ENCODE results near the gene TMEM25. TPM values are rescaled to one million over a fixed set of nuclear protein-coding genes. Genes with fewer than 3 reads are reported as not detected.
A peak's percentile ranks its signal among the peaks of the same experiment; 100 is the strongest.

TMEM25 gene
- total RNA-seq, 2 donors from 2014 or later: 22.4 to 30.6 TPM

DNA sequence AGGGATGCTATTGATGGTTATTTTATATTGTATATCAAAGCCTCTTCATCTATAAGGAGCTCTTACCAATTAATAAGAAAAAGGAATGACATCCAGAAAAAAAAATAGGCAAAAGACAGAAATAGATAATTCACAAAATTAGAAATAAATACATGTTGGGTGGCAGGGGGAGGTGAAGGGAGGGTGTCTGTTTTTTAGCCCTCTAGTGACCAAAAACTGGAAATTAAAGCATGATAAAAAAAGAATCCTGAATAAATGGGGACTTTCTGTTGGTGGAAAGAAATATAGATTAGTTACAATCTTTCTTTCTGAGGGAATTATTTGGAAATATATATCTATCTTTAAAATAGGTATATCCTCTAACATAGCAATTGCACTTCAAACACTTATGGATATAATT is 45.7 kb upstream of the TMEM25 start:
- Histone ChIP-seq H3K4me3 (ENCODE audit: low read length) (no peak overlapping the region), H3K9me3 (ENCODE audit: control insufficient read depth, low read length) (no peaks in the 10 kb centered on the region), H3K4me1 (ENCODE audit: control insufficient read depth, insufficient read depth, low read length) (no peaks in the 10 kb centered on the region), H3K27ac (ENCODE audit: low read depth, low read length) (no peak overlapping the region), H3K27me3 (ENCODE audit: control insufficient read depth, insufficient read depth, low read length, poor library complexity, severe bottlenecking) (no peaks in the 10 kb centered on the region), H3K9ac (ENCODE audit: extremely low read depth, low read length, poor library complexity, severe bottlenecking) (no peak overlapping the region), H3K36me3 (ENCODE audit: control insufficient read depth, insufficient read depth, low read length) (peaks cover 85% of the 10 kb centered on the region)
- peaks cover 74% of the 10 kb centered on the region for H3K36me3 Mint-ChIP-seq (ENCODE audit: low read depth)
- no peaks in the 10 kb centered on the region for H3K4me1 Mint-ChIP-seq
- no peak for DNase-seq
- H3K27me3 Mint-ChIP-seq (ENCODE audit: insufficient read depth): no peaks in the 10 kb centered on the region
- H3K4me3 Mint-ChIP-seq: no peak overlapping the region
- TF ChIP-seq, protein P1, sequence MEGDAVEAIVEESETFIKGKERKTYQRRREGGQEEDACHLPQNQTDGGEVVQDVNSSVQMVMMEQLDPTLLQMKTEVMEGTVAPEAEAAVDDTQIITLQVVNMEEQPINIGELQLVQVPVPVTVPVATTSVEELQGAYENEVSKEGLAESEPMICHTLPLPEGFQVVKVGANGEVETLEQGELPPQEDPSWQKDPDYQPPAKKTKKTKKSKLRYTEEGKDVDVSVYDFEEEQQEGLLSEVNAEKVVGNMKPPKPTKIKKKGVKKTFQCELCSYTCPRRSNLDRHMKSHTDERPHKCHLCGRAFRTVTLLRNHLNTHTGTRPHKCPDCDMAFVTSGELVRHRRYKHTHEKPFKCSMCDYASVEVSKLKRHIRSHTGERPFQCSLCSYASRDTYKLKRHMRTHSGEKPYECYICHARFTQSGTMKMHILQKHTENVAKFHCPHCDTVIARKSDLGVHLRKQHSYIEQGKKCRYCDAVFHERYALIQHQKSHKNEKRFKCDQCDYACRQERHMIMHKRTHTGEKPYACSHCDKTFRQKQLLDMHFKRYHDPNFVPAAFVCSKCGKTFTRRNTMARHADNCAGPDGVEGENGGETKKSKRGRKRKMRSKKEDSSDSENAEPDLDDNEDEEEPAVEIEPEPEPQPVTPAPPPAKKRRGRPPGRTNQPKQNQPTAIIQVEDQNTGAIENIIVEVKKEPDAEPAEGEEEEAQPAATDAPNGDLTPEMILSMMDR (conservative IDR thresholded peaks at IDR 0.05): peak; percentile 50
- H3K27ac Mint-ChIP-seq: no peak overlapping the region
- no peaks in the 10 kb centered on the region for H3K9me3 Mint-ChIP-seq

DNA sequence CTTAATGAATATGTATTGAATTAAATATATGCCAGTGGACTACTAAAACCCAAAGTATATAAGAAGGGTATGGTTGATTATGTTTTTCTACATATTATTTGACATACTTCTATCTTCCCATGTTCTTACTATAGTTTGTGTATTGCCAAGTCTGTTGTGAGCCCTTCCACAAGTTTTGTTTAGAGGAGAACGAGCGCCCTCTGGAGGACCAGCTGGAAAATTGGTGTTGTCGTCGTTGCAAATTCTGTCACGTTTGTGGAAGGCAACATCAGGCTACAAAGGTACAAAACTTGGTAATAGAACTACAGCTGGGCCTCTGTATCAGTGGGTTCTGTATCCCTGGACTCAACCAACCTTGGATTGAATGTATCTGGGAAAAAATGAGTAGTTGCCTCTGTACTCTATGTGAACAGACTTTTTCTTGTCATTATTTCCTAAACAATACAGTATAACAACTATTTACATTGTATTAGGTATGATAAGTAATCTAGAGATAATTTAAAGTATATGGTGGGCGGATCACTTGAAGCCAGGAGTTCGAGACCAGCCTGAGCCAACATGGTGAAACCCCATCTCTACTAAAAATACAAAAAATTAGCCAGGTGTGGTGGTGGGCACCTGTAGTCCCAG is 42.4 kb upstream of the TMEM25 start:
- Mint-ChIP-seq H3K27ac (peak overlapping the region; percentile 39), H3K9me3 (no peaks in the 10 kb centered on the region)
- TF ChIP-seq, protein P1 (conservative IDR thresholded peaks at IDR 0.05): peak; percentile 90

DNA sequence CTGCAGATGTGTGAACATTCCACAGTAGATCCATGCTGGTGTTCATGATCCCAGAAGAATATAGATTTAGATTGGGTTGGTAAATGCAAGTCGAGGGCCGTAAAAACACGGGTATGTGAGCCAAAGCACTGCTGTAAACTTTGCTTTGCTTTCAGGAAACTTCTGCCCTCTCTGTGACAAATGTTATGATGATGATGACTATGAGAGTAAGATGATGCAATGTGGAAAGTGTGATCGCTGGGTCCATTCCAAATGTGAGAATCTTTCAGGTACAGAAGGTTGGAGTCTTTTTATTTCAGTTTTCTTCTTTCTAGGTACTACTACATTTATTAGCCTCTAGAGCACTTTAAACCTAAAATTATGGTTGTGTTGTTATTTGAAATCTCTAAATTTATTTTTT is 40.0 kb upstream of the TMEM25 start:
- Histone ChIP-seq H3K4me1 (ENCODE audit: control insufficient read depth, insufficient read depth, low read length) (no peaks in the 10 kb centered on the region), H3K27ac (ENCODE audit: low read depth, low read length) (no peak overlapping the region), H3K9ac (ENCODE audit: extremely low read depth, low read length, poor library complexity, severe bottlenecking) (no peak overlapping the region), H3K9me3 (ENCODE audit: control insufficient read depth, low read length) (no peaks in the 10 kb centered on the region), H3K36me3 (ENCODE audit: control insufficient read depth, insufficient read depth, low read length) (peaks cover 88% of the 10 kb centered on the region), H3K27me3 (ENCODE audit: control insufficient read depth, insufficient read depth, low read length, poor library complexity, severe bottlenecking) (no peaks in the 10 kb centered on the region), H3K4me3 (ENCODE audit: low read length) (no peak overlapping the region)
- DNase-seq: no peak
- TF ChIP-seq, protein P1 (conservative IDR thresholded peaks at IDR 0.05): no peak
- Mint-ChIP-seq H3K4me3 (no peak overlapping the region), H3K27me3 (ENCODE audit: insufficient read depth) (no peaks in the 10 kb centered on the region), H3K36me3 (ENCODE audit: low read depth) (peaks cover 67% of the 10 kb centered on the region), H3K27ac (no peak overlapping the region), H3K4me1 (no peaks in the 10 kb centered on the region), H3K9me3 (no peaks in the 10 kb centered on the region)
- WGBS, 2 experiments (ENCODE audit: insufficient coverage in 1 of 2, insufficient read length in 1 of 2): 88 to 94% methylated on average over 3 to 4 of the region's 4 CpGs

More for the DNA sequence above, 42.4 kb upstream of the TMEM25 start:
- Histone ChIP-seq H3K4me3 (ENCODE audit: low read length) (no peak overlapping the region), H3K27ac (ENCODE audit: low read depth, low read length) (no peak overlapping the region), H3K36me3 (ENCODE audit: control insufficient read depth, insufficient read depth, low read length) (peaks cover 88% of the 10 kb centered on the region), H3K9ac (ENCODE audit: extremely low read depth, low read length, poor library complexity, severe bottlenecking) (no peak overlapping the region), H3K27me3 (ENCODE audit: control insufficient read depth, insufficient read depth, low read length, poor library complexity, severe bottlenecking) (no peaks in the 10 kb centered on the region), H3K4me1 (ENCODE audit: control insufficient read depth, insufficient read depth, low read length) (no peaks in the 10 kb centered on the region), H3K9me3 (ENCODE audit: control insufficient read depth, low read length) (no peaks in the 10 kb centered on the region)
- Mint-ChIP-seq H3K27me3 (ENCODE audit: insufficient read depth) (no peaks in the 10 kb centered on the region), H3K4me3 (no peak overlapping the region), H3K36me3 (ENCODE audit: low read depth) (peaks cover 66% of the 10 kb centered on the region), H3K4me1 (no peaks in the 10 kb centered on the region)
- WGBS, 2 experiments (ENCODE audit: insufficient coverage in 1 of 2, insufficient read length in 1 of 2): 20 to 28% methylated on average over 6 of the region's 7 CpGs
- peak; percentile 90 for DNase-seq

Data from endodermal cell (in vitro differentiated cells).